HepG2 (cell line): ENCODE measurements around the gene MTSS2. TPM values are rescaled to one million over a fixed set of nuclear protein-coding genes. Genes with fewer than 3 reads are reported as not detected.

ENCODE experiments used
- ATAC-seq: fragments of 200-7000 bp; cut with Tn5 transposase; 3 replicates; pipeline ENCODE4 v1.9.1; 2020; ENCODE audit warnings: mild to moderate bottlenecking, moderate library complexity
- BruUV-seq: library from RNA; stranded (reverse); fragments of 400-500 nt; replicated peaks from 2 replicates; lab custom pipeline; 2021; lab: Mats Ljungman, UMichigan
- CTCF ChIA-PET: fragments of 300-600 bp; formaldehyde crosslinking; extraction: SDS; loops from one replicate; lab custom pipeline; 2021; ENCODE audit warnings: low total read pairs, inconsistent platforms, low intra/inter-chr PET ratio; lab: Yijun Ruan, JAX
- POLR2A ChIA-PET: fragments of 350-600 bp; sonication (Branson Sonifier 250); formaldehyde crosslinking; loops from one replicate; lab custom pipeline; 2020; ENCODE audit warnings: antibody characterized with exemption, inconsistent platforms; lab: Yijun Ruan, JAX
- DNase-seq: peaks from one replicate; pipeline ENCODE4 v3.0.0-alpha.2; 2015; ENCODE audit warnings: low spot score
- FAIRE-seq: peaks from 3 replicates; lab custom pipeline; 2011; peaks lifted over from hg19 to GRCh38; lab: Jason Lieb, UNC
- H2AFZ ChIP-seq: one replicate; pipeline ENCODE4 v1.6.1; 2011; ENCODE audit warnings: low read length, inconsistent platforms
- H3K27ac ChIP-seq: fragments of 300-600 bp; 3 replicates; pipeline ENCODE4 v1.8.0; 2011; ENCODE audit warnings: mixed run types, mild to moderate bottlenecking, mixed read lengths, low read length, inconsistent platforms; ENCODE audit not compliant: insufficient read depth; ENCODE audit errors: extremely low read length
- H3K27me3 ChIP-seq, 2 experiments: fragments of 200-600 bp in 1 of 2; 2 replicates in 1 of 2; 3 replicates in 1 of 2; pipeline versions ENCODE4 v1.6.0 to v1.8.0; 2011; ENCODE audit warnings: low read length in 2 of 2, mild to moderate bottlenecking in 2 of 2, moderate library complexity in 2 of 2, inconsistent platforms in 1 of 2; ENCODE audit not compliant: insufficient read depth in 2 of 2, control insufficient read depth in 1 of 2
- H3K36me3 ChIP-seq, 2 experiments: fragments of 200-600 bp in 1 of 2; replicated peaks in 1 of 2; 2 replicates in 1 of 2; 3 replicates in 1 of 2; pipeline versions ENCODE4 v1.5.1 to v1.8.0; 2011; ENCODE audit warnings: low read length in 2 of 2, inconsistent platforms in 1 of 2; ENCODE audit not compliant: insufficient read depth in 2 of 2, control insufficient read depth in 1 of 2
- H3K4me1 ChIP-seq: 2 replicates; pipeline ENCODE4 v1.5.1; 2012; ENCODE audit warnings: low read length, inconsistent platforms; ENCODE audit not compliant: insufficient read depth
- H3K4me2 ChIP-seq: 2 replicates; pipeline ENCODE4 v1.6.0; 2011; ENCODE audit warnings: low read depth, low read length, inconsistent platforms
- H3K4me3 ChIP-seq, 3 experiments: fragments of 200-600 bp in 1 of 3; sonication (generic), shearing (Covaris generic) in 1 of 3; replicated peaks in 1 of 3; 2 replicates each; pipeline ENCODE4 v1.5.1; 2011 to 2016; ENCODE audit warnings: low read length in 3 of 3, inconsistent platforms in 2 of 3, low read depth in 2 of 3, mild to moderate bottlenecking in 2 of 3, control low read depth in 1 of 3, mixed read lengths in 1 of 3; ENCODE audit not compliant: insufficient read depth in 1 of 3
- H3K79me2 ChIP-seq: one replicate; pipeline ENCODE4 v1.6.1; 2011; ENCODE audit warnings: low read length, inconsistent platforms; ENCODE audit not compliant: insufficient read depth
- H3K9ac ChIP-seq: 2 replicates; pipeline ENCODE4 v1.6.0; 2011; ENCODE audit warnings: mild to moderate bottlenecking, low read depth, low read length, inconsistent platforms; ENCODE audit not compliant: insufficient read depth
- H3K9me3 ChIP-seq: 2 replicates; pipeline ENCODE4 v1.5.1; 2012; ENCODE audit warnings: mild to moderate bottlenecking, low read length
- H4K20me1 ChIP-seq: 2 replicates; pipeline ENCODE4 v1.6.0; 2011; ENCODE audit warnings: inconsistent platforms, mild to moderate bottlenecking, low read length, moderate library complexity; ENCODE audit not compliant: insufficient read depth
- AGO1 ChIP-seq: fragments of 200-400 bp; formaldehyde crosslinking; IDR thresholded peaks from 2 replicates; pipeline ENCODE4 v1.6.1; 2017; ENCODE audit warnings: mild to moderate bottlenecking, low read depth, low read length, moderate library complexity; ENCODE audit not compliant: poor library complexity, severe bottlenecking
- AGO2 ChIP-seq: fragments of 200-400 bp; formaldehyde crosslinking; optimal IDR thresholded peaks from 2 replicates; pipeline ENCODE3; 2017; ENCODE audit warnings: mild to moderate bottlenecking, low read depth, low read length, moderate library complexity
- MYC ChIP-seq: sonication (generic); formaldehyde crosslinking; IDR thresholded peaks from 2 replicates; pipeline ENCODE4 v1.9.0; 2021; ENCODE audit warnings: missing genetic modification reagents, borderline replicate concordance
- NPAS2 ChIP-seq: sonication (generic); formaldehyde crosslinking; IDR thresholded peaks from 2 replicates; pipeline ENCODE4 v1.8.0; 2022; ENCODE audit warnings: mild to moderate bottlenecking, missing genetic modification reagents, borderline replicate concordance
- RBM22 ChIP-seq: fragments of 200-400 bp; formaldehyde crosslinking; optimal IDR thresholded peaks from 2 replicates; pipeline ENCODE3; 2017; ENCODE audit warnings: mild to moderate bottlenecking, low read length, moderate library complexity
- SOX13 ChIP-seq, 3 experiments: fragments of 450-650 bp in 1 of 3; sonication (generic) in 1 of 3; formaldehyde crosslinking in 1 of 3; IDR thresholded peaks in 2 of 3; conservative IDR thresholded peaks in 1 of 3; 2 replicates each; pipeline versions ENCODE4 v1.5.0 to v1.6.1; 2016 to 2020; ENCODE audit warnings: antibody characterized with exemption in 1 of 3, mild to moderate bottlenecking in 1 of 3, missing compliant biosample characterization in 1 of 3, missing genetic modification reagents in 1 of 3, moderate library complexity in 1 of 3
- WGBS: methylation state at CpG from one replicate; pipeline ENCODE4 v1.1.6; 2017; ENCODE audit warnings: low lambda C conversion rate; 5-methylcytosine and 5-hydroxymethylcytosine counted together
- in situ Hi-C: cut with HindIII; loops from 2 replicates; pipeline ENCODE4 v1.10.0; 2017; ENCODE audit warnings: low pct_unique_long_range_greater_than_20kb; ENCODE audit not compliant: extremely low pct_ligation_motif_present
- intact Hi-C: fragments of 100-400 bp; cut with micrococcal nuclease; formaldehyde crosslinking; loops from one replicate; pipeline ENCODE4 v1.10.0; 2022; ENCODE audit not compliant: unreplicated experiment
- polyA plus RNA-seq, 8 experiments: library from polyadenylated mRNA; depleted of rRNA in 3 of 8; stranded (reverse) in 7 of 8; unstranded in 1 of 8; fragments of >200 nt; fragmentation: Illumina TruSeq in 4 of 8; extraction: Trizol in 4 of 8; gene quantifications; 2 replicates each; pipeline versions ENCODE4 v1.2.1 to v1.2.3, GENCODE V29; 2011 to 2016; ENCODE audit warnings: low read depth in 4 of 8, missing spikeins in 1 of 8, mixed read lengths in 1 of 8; ENCODE audit not compliant: insufficient read depth in 1 of 8
- total RNA-seq, 5 experiments: library from RNA; depleted of rRNA; stranded (reverse); fragments of >200 nt; fragmentation: Illumina TruSeq; extraction: Trizol; gene quantifications; 2 replicates each; pipeline ENCODE4 v1.2.3, GENCODE V29; 2016; ENCODE audit warnings: low read depth in 1 of 5
- TF ChIP-seq, protein P1 (sequence below): sonication (generic); formaldehyde crosslinking; IDR thresholded peaks from 2 replicates; pipeline ENCODE4 v1.5.0; 2020; ENCODE audit warnings: mild to moderate bottlenecking, low read depth, missing genetic modification reagents, borderline replicate concordance
- TF ChIP-seq, protein P2 (sequence below): sonication (generic); formaldehyde crosslinking; IDR thresholded peaks from 2 replicates; pipeline ENCODE4 v1.5.1; 2020; ENCODE audit warnings: mild to moderate bottlenecking, missing genetic modification reagents

MTSS2 gene
- total and polyA plus RNA-seq, 2 of the 13 experiments (the other 11 are each of a cell fraction or from before 2014, with no cell fraction given): 132 to 242 TPM

GRCh38 chr16:70730031-70730430, 44.2 kb upstream of the MTSS2 start:
- intact Hi-C loops (no loop called here), in situ Hi-C loops (no loop called here)
- H3K36me3 ChIP-seq: peaks cover 13% of the 10 kb centered on the region in 2 experiments; a peak in 4 of 5 replicates
- TF ChIP-seq SOX13 (IDR thresholded peaks at IDR 0.05) (no peak), SOX13 (CRISPR knock-in tag; conservative IDR thresholded peaks at IDR 0.05 in 1 of 2, IDR thresholded peaks at IDR 0.05 in 1 of 2) (no peak), MYC (CRISPR knock-in tag) (no peak), RBM22 (peak; percentile 20)
- TF ChIP-seq, protein P1, sequence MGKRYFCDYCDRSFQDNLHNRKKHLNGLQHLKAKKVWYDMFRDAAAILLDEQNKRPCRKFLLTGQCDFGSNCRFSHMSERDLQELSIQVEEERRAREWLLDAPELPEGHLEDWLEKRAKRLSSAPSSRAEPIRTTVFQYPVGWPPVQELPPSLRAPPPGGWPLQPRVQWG (CRISPR knock-in tag): no peak
- no peak overlapping the region for H3K27ac ChIP-seq
- H3K4me3 ChIP-seq: no peak overlapping the region
- CTCF ChIA-PET: no interaction called here
- no peak for FAIRE-seq
- H3K79me2 ChIP-seq: peaks cover 5% of the 10 kb centered on the region
- H3K27me3 ChIP-seq: no peaks in the 10 kb centered on the region
- no TSS peak for BruUV-seq
- WGBS: over 99% methylated on average over 7 of the region's 7 CpGs
- H3K9me3 ChIP-seq: no peaks in the 10 kb centered on the region
- no peak overlapping the region for H3K4me2 ChIP-seq
- DNase-seq: no peak
- H2AFZ ChIP-seq: no peak overlapping the region
- POLR2A ChIA-PET: interaction anchor here (9.3 to 10.2 kb wide), 2 partner anchors 11 to 46 kb away, joined by 357 to 536 read pairs; partner anchors contain the start of gene MTSS2
- H3K9ac ChIP-seq: no peak overlapping the region
- ATAC-seq: no peak
- peaks cover 18% of the 10 kb centered on the region for H3K4me1 ChIP-seq
- no peaks in the 10 kb centered on the region for H4K20me1 ChIP-seq

- WGBS: 94% methylated on average over 8 of the region's 8 CpGs
- POLR2A ChIA-PET: interaction anchor here (9.3 to 10.2 kb wide), 2 partner anchors 11 to 46 kb away, joined by 357 to 536 read pairs; partner anchors contain the start of gene MTSS2
- CTCF ChIA-PET: no interaction called here
Measured at GRCh38 chr16:70729292-70729691, 43.4 kb upstream of the MTSS2 start.

More at GRCh38 chr16:70729292-70729691, 43.4 kb upstream of the MTSS2 start:
- no peak overlapping the region for H3K4me3 ChIP-seq
- H3K27me3 ChIP-seq: no peaks in the 10 kb centered on the region
- peaks cover 26% of the 10 kb centered on the region for H3K4me1 ChIP-seq
- no peak overlapping the region for H3K27ac ChIP-seq
- intact Hi-C loops: loop anchor here (5.0 kb wide), 1 partner anchor 892 kb away; no protein-coding TSS in a partner anchor
- H3K36me3 ChIP-seq: peaks cover 13% of the 10 kb centered on the region in 2 experiments; a peak in 4 of 5 replicates
- H3K79me2 ChIP-seq: peaks cover 5% of the 10 kb centered on the region
- ATAC-seq (no peak), DNase-seq (no peak), FAIRE-seq (no peak)
- H3K4me2 ChIP-seq: no peak overlapping the region
- in situ Hi-C loops: loop anchor here (5.0 kb wide), 1 partner anchor 42 kb away; the partner anchor contains the start of gene MTSS2
- no TSS peak for BruUV-seq
- H2AFZ ChIP-seq: no peak overlapping the region
- H3K9ac ChIP-seq: no peak overlapping the region
- H3K9me3 ChIP-seq: no peaks in the 10 kb centered on the region
- no peaks in the 10 kb centered on the region for H4K20me1 ChIP-seq
- no peak for TF ChIP-seq NPAS2 (CRISPR knock-in tag)
- TF ChIP-seq, protein P2, sequence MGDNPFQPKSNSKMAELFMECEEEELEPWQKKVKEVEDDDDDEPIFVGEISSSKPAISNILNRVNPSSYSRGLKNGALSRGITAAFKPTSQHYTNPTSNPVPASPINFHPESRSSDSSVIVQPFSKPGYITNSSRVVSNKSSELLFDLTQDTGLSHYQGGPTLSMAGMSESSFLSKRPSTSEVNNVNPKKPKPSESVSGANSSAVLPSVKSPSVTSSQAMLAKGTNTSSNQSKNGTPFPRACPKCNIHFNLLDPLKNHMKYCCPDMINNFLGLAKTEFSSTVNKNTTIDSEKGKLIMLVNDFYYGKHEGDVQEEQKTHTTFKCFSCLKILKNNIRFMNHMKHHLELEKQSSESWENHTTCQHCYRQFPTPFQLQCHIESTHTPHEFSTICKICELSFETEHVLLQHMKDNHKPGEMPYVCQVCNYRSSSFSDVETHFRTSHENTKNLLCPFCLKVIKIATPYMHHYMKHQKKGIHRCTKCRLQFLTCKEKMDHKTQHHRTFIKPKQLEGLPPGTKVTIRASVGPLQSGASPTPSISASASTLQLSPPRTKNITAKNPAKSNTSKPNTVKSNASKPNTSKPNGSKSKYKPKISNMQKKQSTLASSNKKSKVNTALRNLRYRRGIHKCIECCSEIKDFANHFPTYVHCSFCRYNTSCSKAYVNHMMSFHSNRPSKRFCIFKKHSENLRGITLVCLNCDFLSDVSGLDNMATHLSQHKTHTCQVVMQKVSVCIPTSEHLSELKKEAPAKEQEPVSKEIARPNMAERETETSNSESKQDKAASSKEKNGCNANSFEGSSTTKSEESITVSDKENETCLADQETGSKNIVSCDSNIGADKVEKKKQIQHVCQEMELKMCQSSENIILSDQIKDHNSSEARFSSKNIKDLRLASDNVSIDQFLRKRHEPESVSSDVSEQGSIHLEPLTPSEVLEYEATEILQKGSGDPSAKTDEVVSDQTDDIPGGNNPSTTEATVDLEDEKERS (CRISPR knock-in tag): no peak
- TF ChIP-seq AGO1: peak; percentile 57
- TF ChIP-seq AGO2: peak; percentile 53
